ENCODE measurements around the gene GRAP2.

The GRAP2 gene

DNA sequence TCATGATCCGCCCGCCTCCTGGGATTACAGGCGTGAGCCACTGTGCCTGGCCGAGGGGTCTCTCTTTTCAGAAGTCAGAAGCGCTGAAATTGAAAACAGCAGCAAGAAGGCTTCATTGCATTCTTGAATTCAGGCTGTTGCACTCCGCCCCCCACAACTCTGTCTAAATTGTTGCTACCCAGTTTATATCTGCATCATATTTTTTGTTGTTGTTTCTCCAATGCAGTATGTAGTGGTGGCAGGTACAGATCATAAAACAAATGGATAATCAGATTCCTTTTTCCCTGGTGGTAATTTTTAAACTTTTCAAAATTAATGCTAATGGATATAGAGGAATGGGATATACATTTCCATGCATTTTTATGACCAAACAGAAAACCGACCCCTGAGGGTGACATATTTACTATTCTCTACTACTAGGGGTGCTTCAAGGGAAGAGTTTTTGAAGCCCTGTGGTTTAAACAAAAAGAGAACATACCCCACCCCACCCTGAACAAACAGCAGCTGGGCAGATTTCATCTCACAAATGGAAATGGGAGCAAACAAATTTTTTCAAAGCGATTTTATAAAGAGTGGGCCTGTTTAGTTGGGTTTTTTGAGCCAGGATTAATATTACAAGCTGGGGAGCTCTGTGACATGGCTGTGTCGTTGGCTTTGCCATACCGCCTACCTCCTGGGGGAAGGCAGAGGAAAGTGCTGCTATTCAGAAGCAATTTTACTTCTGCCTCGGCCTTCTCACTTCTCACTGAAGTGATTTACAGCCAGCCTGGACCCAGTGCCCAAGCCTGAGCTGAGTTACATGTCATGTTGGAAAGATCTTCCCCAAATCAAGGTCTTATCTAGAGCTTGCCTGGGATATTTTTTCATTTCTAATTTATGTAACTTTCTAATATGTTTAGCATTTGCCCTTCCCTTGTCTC lies 43.3 kb downstream of the GRAP2 start:
- TF ChIP-seq, protein P1, sequence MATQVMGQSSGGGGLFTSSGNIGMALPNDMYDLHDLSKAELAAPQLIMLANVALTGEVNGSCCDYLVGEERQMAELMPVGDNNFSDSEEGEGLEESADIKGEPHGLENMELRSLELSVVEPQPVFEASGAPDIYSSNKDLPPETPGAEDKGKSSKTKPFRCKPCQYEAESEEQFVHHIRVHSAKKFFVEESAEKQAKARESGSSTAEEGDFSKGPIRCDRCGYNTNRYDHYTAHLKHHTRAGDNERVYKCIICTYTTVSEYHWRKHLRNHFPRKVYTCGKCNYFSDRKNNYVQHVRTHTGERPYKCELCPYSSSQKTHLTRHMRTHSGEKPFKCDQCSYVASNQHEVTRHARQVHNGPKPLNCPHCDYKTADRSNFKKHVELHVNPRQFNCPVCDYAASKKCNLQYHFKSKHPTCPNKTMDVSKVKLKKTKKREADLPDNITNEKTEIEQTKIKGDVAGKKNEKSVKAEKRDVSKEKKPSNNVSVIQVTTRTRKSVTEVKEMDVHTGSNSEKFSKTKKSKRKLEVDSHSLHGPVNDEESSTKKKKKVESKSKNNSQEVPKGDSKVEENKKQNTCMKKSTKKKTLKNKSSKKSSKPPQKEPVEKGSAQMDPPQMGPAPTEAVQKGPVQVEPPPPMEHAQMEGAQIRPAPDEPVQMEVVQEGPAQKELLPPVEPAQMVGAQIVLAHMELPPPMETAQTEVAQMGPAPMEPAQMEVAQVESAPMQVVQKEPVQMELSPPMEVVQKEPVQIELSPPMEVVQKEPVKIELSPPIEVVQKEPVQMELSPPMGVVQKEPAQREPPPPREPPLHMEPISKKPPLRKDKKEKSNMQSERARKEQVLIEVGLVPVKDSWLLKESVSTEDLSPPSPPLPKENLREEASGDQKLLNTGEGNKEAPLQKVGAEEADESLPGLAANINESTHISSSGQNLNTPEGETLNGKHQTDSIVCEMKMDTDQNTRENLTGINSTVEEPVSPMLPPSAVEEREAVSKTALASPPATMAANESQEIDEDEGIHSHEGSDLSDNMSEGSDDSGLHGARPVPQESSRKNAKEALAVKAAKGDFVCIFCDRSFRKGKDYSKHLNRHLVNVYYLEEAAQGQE (IDR thresholded peaks at IDR 0.05; ENCODE audit: low read depth) = no peak
- TF ChIP-seq EGR1 (IDR thresholded peaks at IDR 0.05) = no peak
- TF ChIP-seq YY1 (IDR thresholded peaks at IDR 0.05; ENCODE audit: low read depth) = no peak
- TF ChIP-seq ZBTB7A (IDR thresholded peaks at IDR 0.05; ENCODE audit: low read depth) = no peak
- no peak for TF ChIP-seq CREB1 (IDR thresholded peaks at IDR 0.05; ENCODE audit: low read depth)
- no peak for TF ChIP-seq CEBPB (IDR thresholded peaks at IDR 0.05)
- TF ChIP-seq TEAD4 (IDR thresholded peaks at IDR 0.05) = no peak
- TF ChIP-seq TCF12 (IDR thresholded peaks at IDR 0.05; ENCODE audit: low read depth) = no peak
- TF ChIP-seq, protein P2, sequence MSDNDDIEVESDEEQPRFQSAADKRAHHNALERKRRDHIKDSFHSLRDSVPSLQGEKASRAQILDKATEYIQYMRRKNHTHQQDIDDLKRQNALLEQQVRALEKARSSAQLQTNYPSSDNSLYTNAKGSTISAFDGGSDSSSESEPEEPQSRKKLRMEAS (IDR thresholded peaks at IDR 0.05) = no peak
- TF ChIP-seq RAD21 (IDR thresholded peaks at IDR 0.05; ENCODE audit: low read depth) = no peak
- no peak for TF ChIP-seq NFIC (IDR thresholded peaks at IDR 0.05)
- TF ChIP-seq, protein P3, sequence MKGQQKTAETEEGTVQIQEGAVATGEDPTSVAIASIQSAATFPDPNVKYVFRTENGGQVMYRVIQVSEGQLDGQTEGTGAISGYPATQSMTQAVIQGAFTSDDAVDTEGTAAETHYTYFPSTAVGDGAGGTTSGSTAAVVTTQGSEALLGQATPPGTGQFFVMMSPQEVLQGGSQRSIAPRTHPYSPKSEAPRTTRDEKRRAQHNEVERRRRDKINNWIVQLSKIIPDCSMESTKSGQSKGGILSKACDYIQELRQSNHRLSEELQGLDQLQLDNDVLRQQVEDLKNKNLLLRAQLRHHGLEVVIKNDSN (IDR thresholded peaks at IDR 0.05) = no peak
- no peak for TF ChIP-seq TAF1 (IDR thresholded peaks at IDR 0.05; ENCODE audit: low read depth)
- no peak for TF ChIP-seq FOXM1 (IDR thresholded peaks at IDR 0.05; ENCODE audit: borderline replicate concordance, low read depth)
- TF ChIP-seq EP300 (IDR thresholded peaks at IDR 0.05; ENCODE audit: borderline replicate concordance) = no peak

DNA sequence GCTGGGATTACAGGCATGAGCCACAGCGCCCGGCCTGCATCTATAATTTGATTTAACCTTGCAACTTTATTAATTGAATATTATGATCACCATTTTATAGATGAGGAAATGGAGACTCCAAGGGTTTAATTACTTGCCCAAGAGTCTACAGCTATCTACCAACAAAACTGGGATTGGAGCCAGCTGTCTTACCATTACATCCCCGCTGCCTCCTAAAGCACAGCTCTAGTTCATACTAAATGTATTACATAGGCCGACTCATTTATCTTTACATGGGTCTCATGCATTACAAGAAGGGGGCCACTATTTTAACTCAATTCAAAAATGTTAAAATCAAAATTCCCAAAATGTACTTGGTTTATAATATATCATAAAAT lies 45.2 kb downstream of the GRAP2 start:
- TF ChIP-seq TCF12 (IDR thresholded peaks at IDR 0.05; ENCODE audit: low read depth) (no peak), CREB1 (IDR thresholded peaks at IDR 0.05; ENCODE audit: low read depth) (no peak), TEAD4 (IDR thresholded peaks at IDR 0.05) (no peak), EP300 (IDR thresholded peaks at IDR 0.05; ENCODE audit: borderline replicate concordance) (no peak), TAF1 (IDR thresholded peaks at IDR 0.05; ENCODE audit: low read depth) (no peak), YY1 (IDR thresholded peaks at IDR 0.05; ENCODE audit: low read depth) (no peak), NFIC (IDR thresholded peaks at IDR 0.05) (no peak), RAD21 (IDR thresholded peaks at IDR 0.05; ENCODE audit: low read depth) (no peak), EGR1 (IDR thresholded peaks at IDR 0.05) (no peak)
- TF ChIP-seq, protein P3 (IDR thresholded peaks at IDR 0.05) = no peak
- TF ChIP-seq, protein P2 (IDR thresholded peaks at IDR 0.05) = no peak
- TF ChIP-seq, protein P1 (IDR thresholded peaks at IDR 0.05; ENCODE audit: low read depth) = no peak

DNA sequence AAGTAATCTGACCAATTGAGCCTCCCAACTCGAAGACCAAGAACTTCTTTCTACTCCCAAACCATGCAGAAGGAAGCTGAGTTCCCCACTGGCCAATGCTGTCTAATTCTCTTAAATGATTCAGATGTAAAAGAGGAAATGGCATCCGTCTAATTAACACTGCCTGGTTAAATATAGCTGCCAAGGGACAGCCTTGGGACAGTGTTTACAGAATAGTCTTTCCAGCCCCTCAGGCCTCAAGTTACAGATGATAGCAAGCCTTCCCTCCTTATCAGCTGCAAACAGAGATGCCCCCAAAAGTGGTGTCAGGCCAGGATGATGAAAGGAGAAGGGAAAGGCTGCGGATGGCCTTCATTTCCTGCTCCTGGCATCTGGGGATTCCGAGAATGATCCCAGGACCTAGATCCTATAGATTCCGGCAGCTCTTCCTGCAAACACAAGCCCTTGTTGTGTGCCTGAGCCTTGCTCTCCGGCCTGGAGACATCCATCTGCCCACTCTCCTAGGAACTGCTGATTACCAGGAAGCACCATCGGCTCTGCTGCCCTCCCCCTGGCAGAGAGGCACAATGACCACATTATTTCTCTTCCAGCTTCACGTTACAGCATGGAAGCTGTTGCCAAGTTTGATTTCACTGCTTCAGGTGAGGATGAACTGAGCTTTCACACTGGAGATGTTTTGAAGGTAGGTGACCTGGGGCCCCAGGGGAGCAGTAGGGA lies 45.8 kb downstream of the GRAP2 start:
- TF ChIP-seq, protein P3 (IDR thresholded peaks at IDR 0.05) = no peak
- TF ChIP-seq CEBPB (IDR thresholded peaks at IDR 0.05) = no peak
- TF ChIP-seq EGR1 (IDR thresholded peaks at IDR 0.05) = no peak
- TF ChIP-seq NFIC (IDR thresholded peaks at IDR 0.05) = no peak
- no peak for TF ChIP-seq FOXM1 (IDR thresholded peaks at IDR 0.05; ENCODE audit: borderline replicate concordance, low read depth)
- TF ChIP-seq EP300 (IDR thresholded peaks at IDR 0.05; ENCODE audit: borderline replicate concordance) = no peak
- TF ChIP-seq RAD21 (IDR thresholded peaks at IDR 0.05; ENCODE audit: low read depth) = no peak
- TF ChIP-seq, protein P1 (IDR thresholded peaks at IDR 0.05; ENCODE audit: low read depth) = no peak
- TF ChIP-seq TEAD4 (IDR thresholded peaks at IDR 0.05) = no peak
- TF ChIP-seq, protein P2 (IDR thresholded peaks at IDR 0.05) = no peak
- TF ChIP-seq ZBTB7A (IDR thresholded peaks at IDR 0.05; ENCODE audit: low read depth) = no peak
- TF ChIP-seq TCF12 (IDR thresholded peaks at IDR 0.05; ENCODE audit: low read depth) = no peak
- no peak for TF ChIP-seq CREB1 (IDR thresholded peaks at IDR 0.05; ENCODE audit: low read depth)
- no peak for TF ChIP-seq TAF1 (IDR thresholded peaks at IDR 0.05; ENCODE audit: low read depth)
- no peak for TF ChIP-seq YY1 (IDR thresholded peaks at IDR 0.05; ENCODE audit: low read depth)
